GM12873 (cell line): Measurements from ENCODE around the gene BIRC6.

Experiments
- TF ChIP-seq, protein P1 (sequence below): IDR thresholded peaks from 2 replicates; pipeline ENCODE4 v1.5.1; 2012; ENCODE audit warnings: low read depth, mild to moderate bottlenecking, moderate library complexity, low read length, control low read depth; ENCODE audit not compliant: insufficient read depth; ENCODE audit errors: missing control alignments

BIRC6 gene

GRCh38 chr2:32627441-32627813 is 270.6 kb downstream of the BIRC6 start:
- TF ChIP-seq, protein P1, sequence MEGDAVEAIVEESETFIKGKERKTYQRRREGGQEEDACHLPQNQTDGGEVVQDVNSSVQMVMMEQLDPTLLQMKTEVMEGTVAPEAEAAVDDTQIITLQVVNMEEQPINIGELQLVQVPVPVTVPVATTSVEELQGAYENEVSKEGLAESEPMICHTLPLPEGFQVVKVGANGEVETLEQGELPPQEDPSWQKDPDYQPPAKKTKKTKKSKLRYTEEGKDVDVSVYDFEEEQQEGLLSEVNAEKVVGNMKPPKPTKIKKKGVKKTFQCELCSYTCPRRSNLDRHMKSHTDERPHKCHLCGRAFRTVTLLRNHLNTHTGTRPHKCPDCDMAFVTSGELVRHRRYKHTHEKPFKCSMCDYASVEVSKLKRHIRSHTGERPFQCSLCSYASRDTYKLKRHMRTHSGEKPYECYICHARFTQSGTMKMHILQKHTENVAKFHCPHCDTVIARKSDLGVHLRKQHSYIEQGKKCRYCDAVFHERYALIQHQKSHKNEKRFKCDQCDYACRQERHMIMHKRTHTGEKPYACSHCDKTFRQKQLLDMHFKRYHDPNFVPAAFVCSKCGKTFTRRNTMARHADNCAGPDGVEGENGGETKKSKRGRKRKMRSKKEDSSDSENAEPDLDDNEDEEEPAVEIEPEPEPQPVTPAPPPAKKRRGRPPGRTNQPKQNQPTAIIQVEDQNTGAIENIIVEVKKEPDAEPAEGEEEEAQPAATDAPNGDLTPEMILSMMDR, result no peak

- TF ChIP-seq, protein P1, result no peak
Observed at GRCh38 chr2:32627814-32628579, 271.2 kb downstream of the BIRC6 start, which contains the start of gene TTC27. Gene TTC27, plus strand, starts transcription at chr2:32628050. Its CDS starts 243 bp downstream, at chr2:32628293.

- TF ChIP-seq, protein P1, result no peak
Observed at GRCh38 chr2:32632089-32632488, 275.3 kb downstream of the BIRC6 start.

DNA sequence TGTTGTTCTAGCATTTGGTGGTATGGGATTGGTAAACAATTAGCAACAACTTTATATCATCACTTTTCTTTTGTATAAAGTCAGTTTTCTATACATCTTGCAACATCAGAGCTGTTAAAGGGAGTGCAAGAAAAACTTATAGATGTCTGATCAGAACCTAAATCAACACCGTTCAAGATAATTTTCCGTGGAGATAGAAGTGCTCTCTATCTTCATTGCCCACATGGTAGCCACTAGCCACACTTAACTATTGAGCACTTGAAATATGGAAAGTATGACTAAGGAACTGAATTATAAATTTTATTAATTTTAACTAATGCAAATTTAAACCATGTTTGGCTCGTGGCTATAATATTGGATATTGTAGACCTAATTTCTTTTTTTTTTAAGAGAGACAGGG is 276.2 kb downstream of the BIRC6 start:
- TF ChIP-seq, protein P1, result no peak

- TF ChIP-seq, protein P1, result no peak
Observed at GRCh38 chr2:32641180-32641579, 284.4 kb downstream of the BIRC6 start.

DNA sequence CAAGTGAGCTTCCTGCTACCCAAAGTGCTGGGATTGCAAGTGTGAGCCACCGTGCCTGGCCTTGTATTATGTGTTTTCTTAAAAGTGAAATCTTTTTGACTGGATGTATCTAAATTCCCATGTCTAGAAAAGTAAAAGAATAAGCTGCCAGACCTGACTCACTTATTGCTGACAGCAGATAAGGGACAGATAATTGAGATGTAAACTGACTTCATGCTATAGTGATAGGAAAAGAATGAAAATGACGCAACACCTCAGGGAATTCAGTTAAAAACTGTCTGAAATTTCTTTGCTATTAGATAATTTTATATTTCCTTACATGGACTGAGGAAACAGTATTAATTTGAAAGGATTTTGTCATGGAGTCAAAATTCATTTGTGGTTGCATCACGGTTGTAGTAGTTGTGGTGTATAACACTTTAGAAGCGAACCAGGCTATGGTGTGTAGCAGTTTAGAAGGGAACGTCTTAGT is 290.4 kb downstream of the BIRC6 start:
- TF ChIP-seq, protein P1, result no peak

DNA sequence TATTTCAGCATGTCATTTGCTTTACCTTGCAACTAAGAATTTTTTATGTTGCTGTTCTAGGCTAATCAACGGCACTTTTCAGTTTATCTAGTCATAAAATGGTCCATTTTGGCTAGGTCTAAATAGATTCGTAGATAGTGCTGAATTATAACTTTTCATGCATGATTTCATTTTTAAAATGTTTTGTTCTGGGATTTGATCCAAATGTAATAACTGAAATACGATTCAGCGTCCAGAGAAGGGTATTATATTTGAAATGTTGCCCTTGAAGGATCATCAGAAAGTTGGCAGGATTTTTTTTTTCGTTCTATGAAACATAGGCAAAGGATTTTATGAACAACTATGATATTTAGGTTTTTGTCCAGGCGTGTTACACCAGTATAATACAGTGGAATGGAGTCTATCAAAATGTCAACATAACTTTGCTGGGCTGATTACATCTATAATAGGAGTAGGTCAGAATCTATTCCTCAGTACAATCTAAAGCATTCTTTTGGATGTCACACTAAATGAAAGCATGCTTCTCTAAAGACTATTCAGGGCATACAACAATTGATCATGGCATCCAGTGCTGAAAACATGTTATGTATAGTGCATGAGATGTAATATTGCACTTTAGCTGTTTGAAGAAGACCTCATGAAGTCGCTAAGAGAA is 295.9 kb downstream of the BIRC6 start:
- TF ChIP-seq, protein P1, result no peak
